ENCODE measurements around the gene FOXO1. TPM values are rescaled to one million over a fixed set of nuclear protein-coding genes. Genes with fewer than 3 reads are reported as not detected.

The FOXO1 gene
- total RNA-seq, 1 donor from 2014 or later: 65.8 TPM

DNA sequence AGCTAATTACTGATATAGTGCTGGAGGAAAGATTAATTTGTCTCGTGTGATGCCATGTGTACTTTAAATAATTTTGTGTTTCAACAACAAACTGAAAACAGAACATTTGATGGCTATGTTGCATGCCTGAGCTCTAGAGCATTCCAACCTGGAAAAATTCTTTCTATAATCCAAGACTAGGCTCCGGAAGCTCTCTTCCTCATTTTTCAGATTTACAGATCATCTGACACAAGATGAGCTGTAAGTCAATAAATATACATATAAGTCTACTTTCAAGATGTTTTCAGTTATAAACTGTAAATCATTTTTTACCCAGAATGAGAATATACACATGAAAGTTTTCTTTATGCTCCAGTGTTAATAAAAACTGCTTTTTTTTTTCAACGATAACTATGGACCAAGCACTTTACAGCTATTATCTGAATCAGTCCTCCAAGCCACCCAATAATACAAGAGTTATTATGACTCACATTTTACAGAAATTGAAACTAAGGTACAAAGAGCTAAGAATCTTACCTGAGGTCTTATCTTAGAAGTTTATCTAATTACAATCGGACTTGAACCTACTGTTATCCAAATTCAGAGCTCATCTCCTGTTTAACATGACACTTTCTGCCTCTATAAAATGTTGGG is 6.4 kb upstream of the FOXO1 start:
- Mint-ChIP-seq H3K27me3 (ENCODE audit: unreplicated experiment) (peaks cover 1% of the 10 kb centered on the region), H3K36me3 (ENCODE audit: low read depth, unreplicated experiment) (no peaks in the 10 kb centered on the region), H3K27ac (ENCODE audit: unreplicated experiment) (no peak overlapping the region), H3K4me3 (ENCODE audit: unreplicated experiment) (no peak overlapping the region), H3K4me1 (ENCODE audit: unreplicated experiment) (peaks cover 18% of the 10 kb centered on the region), H3K9me3 (ENCODE audit: unreplicated experiment) (no peaks in the 10 kb centered on the region)
- no peak for TF ChIP-seq CTCF (IDR thresholded peaks at IDR 0.05; ENCODE audit: unreplicated experiment)
- DNase-seq (ENCODE audit: low spot score): no peak

- no peak for DNase-seq (ENCODE audit: low spot score)
- Mint-ChIP-seq H3K27me3 (ENCODE audit: unreplicated experiment) (peaks cover 1% of the 10 kb centered on the region), H3K27ac (ENCODE audit: unreplicated experiment) (no peak overlapping the region), H3K4me3 (ENCODE audit: unreplicated experiment) (no peak overlapping the region), H3K9me3 (ENCODE audit: unreplicated experiment) (no peaks in the 10 kb centered on the region), H3K4me1 (ENCODE audit: unreplicated experiment) (peaks cover 24% of the 10 kb centered on the region), H3K36me3 (ENCODE audit: low read depth, unreplicated experiment) (no peaks in the 10 kb centered on the region)
- no peak for TF ChIP-seq CTCF (IDR thresholded peaks at IDR 0.05; ENCODE audit: unreplicated experiment)
Observed at GRCh38 chr13:40671956-40672764, 5.7 kb upstream of the FOXO1 start.

GRCh38 chr13:40670307-40670706 is 3.9 kb upstream of the FOXO1 start:
- no peak overlapping the region for H3K27ac Mint-ChIP-seq (ENCODE audit: unreplicated experiment)
- no peaks in the 10 kb centered on the region for H3K36me3 Mint-ChIP-seq (ENCODE audit: low read depth, unreplicated experiment)
- no peak for TF ChIP-seq CTCF (IDR thresholded peaks at IDR 0.05; ENCODE audit: unreplicated experiment)
- H3K27me3 Mint-ChIP-seq (ENCODE audit: unreplicated experiment): peaks cover 3% of the 10 kb centered on the region
- H3K9me3 Mint-ChIP-seq (ENCODE audit: unreplicated experiment): no peaks in the 10 kb centered on the region
- peaks cover 24% of the 10 kb centered on the region for H3K4me1 Mint-ChIP-seq (ENCODE audit: unreplicated experiment)
- H3K4me3 Mint-ChIP-seq (ENCODE audit: unreplicated experiment): no peak overlapping the region
- no peak for DNase-seq (ENCODE audit: low spot score)

- H3K9me3 Mint-ChIP-seq (ENCODE audit: unreplicated experiment): no peaks in the 10 kb centered on the region
- H3K4me1 Mint-ChIP-seq (ENCODE audit: unreplicated experiment): peaks cover 30% of the 10 kb centered on the region
- peaks cover 11% of the 10 kb centered on the region for H3K27me3 Mint-ChIP-seq (ENCODE audit: unreplicated experiment)
- H3K27ac Mint-ChIP-seq (ENCODE audit: unreplicated experiment): peak overlapping the region; percentile 45
- peak; percentile 29 for DNase-seq (ENCODE audit: low spot score)
- H3K4me3 Mint-ChIP-seq (ENCODE audit: unreplicated experiment): peak overlapping the region; percentile 96
- H3K36me3 Mint-ChIP-seq (ENCODE audit: low read depth, unreplicated experiment): peaks cover 6% of the 10 kb centered on the region
- TF ChIP-seq CTCF (IDR thresholded peaks at IDR 0.05; ENCODE audit: unreplicated experiment): peak; percentile 51
Observed at GRCh38 chr13:40668335-40668734, 1.9 kb upstream of the FOXO1 start.

DNA sequence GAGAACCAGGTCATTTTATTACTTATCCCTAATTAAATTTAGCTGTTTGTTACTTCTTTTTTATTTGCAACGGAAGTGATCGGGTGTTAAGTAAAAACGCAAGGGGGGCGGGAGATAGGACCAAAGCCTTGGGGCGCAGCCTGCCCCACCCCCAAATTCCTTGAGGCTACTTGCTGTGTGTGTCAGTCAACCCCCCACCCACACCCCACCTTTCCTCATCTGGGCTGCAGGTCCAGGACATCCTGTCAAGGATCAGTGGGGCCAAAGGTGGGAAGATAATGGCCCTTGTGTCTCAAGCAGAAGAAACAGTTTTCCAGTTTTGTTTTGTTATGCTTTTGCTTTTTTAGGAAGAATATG is 1.2 kb upstream of the FOXO1 start:
- H3K27ac Mint-ChIP-seq (ENCODE audit: unreplicated experiment): peak overlapping the region; percentile 45
- TF ChIP-seq CTCF (IDR thresholded peaks at IDR 0.05; ENCODE audit: unreplicated experiment): no peak
- no peaks in the 10 kb centered on the region for H3K9me3 Mint-ChIP-seq (ENCODE audit: unreplicated experiment)
- H3K27me3 Mint-ChIP-seq (ENCODE audit: unreplicated experiment): peaks cover 13% of the 10 kb centered on the region
- peak overlapping the region; percentile 96 for H3K4me3 Mint-ChIP-seq (ENCODE audit: unreplicated experiment)
- no peak for DNase-seq (ENCODE audit: low spot score)
- peaks cover 8% of the 10 kb centered on the region for H3K36me3 Mint-ChIP-seq (ENCODE audit: low read depth, unreplicated experiment)
- peaks cover 34% of the 10 kb centered on the region for H3K4me1 Mint-ChIP-seq (ENCODE audit: unreplicated experiment)
